Rectal smooth muscle tissue (tissue), 1 donor: ENCODE measurements around the gene TIMM44.
"Not testable (repeated sequence)": the region's sequence is repeated elsewhere in the genome, so short reads cannot be mapped to it uniquely, and the experiment has no call there.

Experiments used
- H3K27ac ChIP-seq: one replicate; pipeline ENCODE4 v1.7.0; 2013; ENCODE audit warnings: low read depth, low read length, inconsistent platforms
- H3K27me3 ChIP-seq: one replicate; pipeline ENCODE4 v1.7.0; 2013; ENCODE audit warnings: low read length; ENCODE audit not compliant: control insufficient read depth, insufficient read depth
- H3K36me3 ChIP-seq: one replicate; pipeline ENCODE4 v1.7.0; 2013; ENCODE audit warnings: low read length; ENCODE audit not compliant: control insufficient read depth, insufficient read depth
- H3K4me1 ChIP-seq: one replicate; pipeline ENCODE4 v1.7.0; 2013; ENCODE audit warnings: low read length; ENCODE audit not compliant: control insufficient read depth, insufficient read depth
- H3K4me3 ChIP-seq: one replicate; pipeline ENCODE4 v1.7.0; 2013; ENCODE audit warnings: low read length
- H3K9ac ChIP-seq: one replicate; pipeline ENCODE4 v1.7.0; 2013; ENCODE audit warnings: low read length

Gene TIMM44

GRCh38 chr19:7933411-7933810, 10.1 kb downstream of the TIMM44 start:
- no peak overlapping the region for H3K4me3 ChIP-seq
- H3K27ac ChIP-seq, result no peak overlapping the region
- H3K27me3 ChIP-seq, result no peaks in the 10 kb centered on the region
- H3K9ac ChIP-seq, result no peak overlapping the region
- peaks cover 29% of the 10 kb centered on the region for H3K36me3 ChIP-seq
- peaks cover 29% of the 10 kb centered on the region for H3K4me1 ChIP-seq

GRCh38 chr19:7932930-7933300, 10.6 kb downstream of the TIMM44 start:
- no peak overlapping the region for H3K4me3 ChIP-seq
- H3K4me1 ChIP-seq, result peaks cover 34% of the 10 kb centered on the region
- H3K36me3 ChIP-seq, result peaks cover 28% of the 10 kb centered on the region
- H3K27me3 ChIP-seq, result no peaks in the 10 kb centered on the region
- no peak overlapping the region for H3K27ac ChIP-seq
- H3K9ac ChIP-seq, result no peak overlapping the region

DNA sequence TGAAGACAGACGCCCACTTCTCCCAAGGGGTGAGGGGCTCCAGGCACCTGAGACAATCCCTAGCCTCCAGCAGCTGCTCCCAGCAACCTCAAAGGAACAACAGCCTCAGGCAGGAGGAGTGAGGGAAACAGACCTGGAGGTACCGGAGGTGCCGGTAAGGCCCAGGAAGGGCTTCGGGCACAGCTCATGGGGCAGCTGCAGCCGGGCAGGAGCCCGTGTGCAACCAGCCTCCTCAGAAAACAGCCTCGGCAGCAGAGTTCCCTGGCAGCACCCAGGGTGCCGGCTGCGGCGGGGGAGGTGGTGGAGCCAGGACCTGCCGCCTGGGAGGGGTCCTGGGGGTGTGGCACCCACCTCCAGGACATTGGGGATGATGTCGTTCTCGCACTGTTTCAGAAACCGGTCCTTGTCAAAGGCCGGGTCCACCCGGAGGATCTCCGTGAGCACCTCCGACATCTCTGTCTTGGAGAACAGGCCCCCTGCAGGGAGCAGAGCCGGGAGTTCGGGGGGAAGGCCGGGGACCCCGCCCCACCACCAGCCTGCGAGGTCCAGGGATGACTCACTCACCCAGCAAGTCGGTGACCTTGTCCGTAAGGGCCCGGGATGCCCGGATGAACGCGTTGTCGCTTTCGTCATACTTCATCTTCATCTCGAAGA, 11.1 kb downstream of the TIMM44 start:
- peaks cover 28% of the 10 kb centered on the region for H3K36me3 ChIP-seq
- H3K27ac ChIP-seq, result peak overlapping the region; percentile 88
- peaks cover 39% of the 10 kb centered on the region for H3K4me1 ChIP-seq
- H3K27me3 ChIP-seq, result no peaks in the 10 kb centered on the region
- no peak overlapping the region for H3K4me3 ChIP-seq
- no peak overlapping the region for H3K9ac ChIP-seq

DNA sequence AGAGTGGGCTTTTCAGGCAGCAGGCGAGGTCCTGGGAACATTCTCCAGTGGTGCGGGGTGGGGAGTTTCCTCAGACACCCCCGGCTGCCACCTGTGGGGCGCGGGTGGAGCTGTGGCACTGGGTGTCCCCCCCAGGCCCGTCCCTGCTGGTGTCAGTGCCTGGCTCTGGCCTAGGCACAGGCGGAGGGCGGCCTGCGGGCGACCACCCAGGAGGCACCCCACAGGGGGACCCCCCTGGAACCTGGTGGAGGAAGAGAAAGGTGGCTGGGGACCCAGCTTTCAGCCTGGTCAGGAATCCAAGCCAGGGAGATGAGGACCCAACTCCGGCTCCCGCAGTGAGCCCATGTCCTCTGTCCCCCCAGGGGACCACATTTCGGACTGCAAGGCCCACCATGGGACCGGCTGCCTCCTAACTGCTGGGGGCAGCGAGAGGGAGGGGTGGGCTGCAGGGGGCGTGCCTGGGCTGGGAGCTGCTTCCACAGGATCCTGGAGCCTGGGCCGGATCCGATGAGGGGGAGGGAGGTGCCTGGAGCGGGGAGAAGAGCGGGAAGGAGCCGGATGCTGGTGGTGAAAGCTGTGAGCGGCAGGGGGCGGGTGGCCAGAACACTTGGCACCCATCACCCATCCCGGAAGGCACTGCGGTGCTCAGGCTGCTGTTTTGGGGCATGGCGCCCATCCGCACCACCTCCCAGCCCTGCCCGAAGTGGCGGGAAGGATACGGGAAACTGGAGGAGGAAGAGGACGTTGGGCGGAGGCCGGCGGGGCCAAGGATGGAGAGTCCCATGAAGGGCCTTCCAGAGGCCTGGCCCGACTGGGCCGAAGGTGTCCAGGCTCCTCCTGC, 12.0 kb downstream of the TIMM44 start:
- Histone ChIP-seq H3K4me1 (peaks cover 49% of the 10 kb centered on the region), H3K4me3 (no peak overlapping the region), H3K9ac (no peak overlapping the region), H3K27me3 (no peaks in the 10 kb centered on the region), H3K27ac (peak overlapping the region; percentile 88), H3K36me3 (peaks cover 26% of the 10 kb centered on the region)

- peaks cover 52% of the 10 kb centered on the region for H3K4me1 ChIP-seq
- H3K27me3 ChIP-seq, result no peaks in the 10 kb centered on the region
- H3K9ac ChIP-seq, result no peak overlapping the region
- peak overlapping the region; percentile 88 for H3K27ac ChIP-seq
- peaks cover 24% of the 10 kb centered on the region for H3K36me3 ChIP-seq
- no peak overlapping the region for H3K4me3 ChIP-seq
These were observed 12.7 kb downstream of the TIMM44 start for GRCh38 chr19:7930765-7931164.

- Histone ChIP-seq H3K4me1 (peaks cover 52% of the 10 kb centered on the region), H3K36me3 (peaks cover 20% of the 10 kb centered on the region), H3K27ac (peak overlapping the region; percentile 88)
- not testable (repeated sequence) for H3K27me3 ChIP-seq, H3K9ac ChIP-seq, H3K4me3 ChIP-seq
These were observed 13.4 kb downstream of the TIMM44 start for GRCh38 chr19:7930030-7930429.

DNA sequence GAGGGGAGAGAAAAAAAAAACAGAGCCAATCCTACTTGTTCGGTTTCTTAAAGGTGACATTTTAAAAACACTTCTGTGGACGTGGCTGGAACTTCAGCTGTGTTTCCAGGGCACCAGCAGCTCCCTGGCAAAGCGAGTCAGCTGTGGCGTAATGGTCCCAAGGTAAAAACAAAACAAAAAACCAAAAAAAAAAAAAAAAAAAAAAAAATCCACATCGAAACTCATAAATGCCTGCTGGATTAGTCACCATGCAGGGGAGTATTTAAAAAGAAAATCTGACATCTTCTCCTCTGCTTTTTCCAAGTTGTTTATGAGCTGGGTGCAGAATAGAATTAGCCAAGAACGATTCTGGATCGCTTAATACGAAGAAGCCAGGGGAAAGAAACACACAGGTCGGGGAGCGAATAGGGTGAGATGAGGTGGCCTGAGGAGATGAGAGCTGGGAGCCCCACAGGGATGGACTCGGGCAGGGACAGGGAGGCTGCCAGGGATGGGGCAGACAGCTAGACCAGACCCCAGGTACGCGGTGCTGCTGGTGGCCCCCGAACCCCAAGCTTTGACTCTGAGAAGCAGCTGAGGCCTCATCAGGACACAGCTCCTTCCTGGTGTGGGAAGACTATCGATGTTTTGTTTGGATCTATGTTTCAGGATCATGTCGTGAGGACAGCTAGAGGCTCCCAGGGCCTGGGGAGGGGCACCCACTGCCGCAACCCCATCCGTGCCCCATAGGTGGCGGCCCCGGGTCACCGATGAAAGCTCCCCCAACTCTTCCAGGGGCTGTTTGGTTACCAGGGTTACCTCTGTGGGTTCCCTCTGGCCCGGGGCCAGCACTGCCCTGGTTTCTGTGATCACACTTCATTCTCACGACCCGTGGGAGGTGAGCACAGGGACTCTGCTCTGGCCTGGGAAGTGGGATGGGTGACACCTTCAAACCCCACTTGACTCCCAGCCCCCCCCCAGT, 14.4 kb downstream of the TIMM44 start:
- Histone ChIP-seq H3K27me3 (no peaks in the 10 kb centered on the region), H3K4me1 (peaks cover 55% of the 10 kb centered on the region), H3K36me3 (peaks cover 14% of the 10 kb centered on the region), H3K4me3 (peak overlapping the region; percentile 32), H3K9ac (peak overlapping the region; percentile 56), H3K27ac (peak overlapping the region; percentile 99)

DNA sequence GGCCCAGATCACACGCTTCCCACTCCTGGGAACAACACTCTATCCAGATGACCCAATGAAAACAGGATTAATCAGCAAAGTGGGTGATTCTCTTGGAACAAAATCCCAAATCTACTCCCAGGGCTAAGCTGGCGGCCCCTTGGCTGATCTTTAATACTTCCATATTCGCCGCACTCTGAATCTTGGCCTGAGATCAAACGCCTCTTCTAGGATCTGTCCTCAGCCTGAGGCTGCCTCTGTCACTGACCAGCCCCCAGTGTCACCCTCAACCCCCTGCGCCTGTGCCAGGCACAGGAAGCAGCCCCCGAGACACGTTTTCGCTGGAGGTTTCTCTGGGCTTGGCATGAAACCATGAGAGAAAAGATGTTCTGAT, 15.1 kb downstream of the TIMM44 start:
- Histone ChIP-seq H3K4me3 (no peak overlapping the region), H3K27ac (peak overlapping the region; percentile 99), H3K36me3 (peaks cover 13% of the 10 kb centered on the region), H3K4me1 (peaks cover 61% of the 10 kb centered on the region), H3K9ac (no peak overlapping the region), H3K27me3 (no peaks in the 10 kb centered on the region)

DNA sequence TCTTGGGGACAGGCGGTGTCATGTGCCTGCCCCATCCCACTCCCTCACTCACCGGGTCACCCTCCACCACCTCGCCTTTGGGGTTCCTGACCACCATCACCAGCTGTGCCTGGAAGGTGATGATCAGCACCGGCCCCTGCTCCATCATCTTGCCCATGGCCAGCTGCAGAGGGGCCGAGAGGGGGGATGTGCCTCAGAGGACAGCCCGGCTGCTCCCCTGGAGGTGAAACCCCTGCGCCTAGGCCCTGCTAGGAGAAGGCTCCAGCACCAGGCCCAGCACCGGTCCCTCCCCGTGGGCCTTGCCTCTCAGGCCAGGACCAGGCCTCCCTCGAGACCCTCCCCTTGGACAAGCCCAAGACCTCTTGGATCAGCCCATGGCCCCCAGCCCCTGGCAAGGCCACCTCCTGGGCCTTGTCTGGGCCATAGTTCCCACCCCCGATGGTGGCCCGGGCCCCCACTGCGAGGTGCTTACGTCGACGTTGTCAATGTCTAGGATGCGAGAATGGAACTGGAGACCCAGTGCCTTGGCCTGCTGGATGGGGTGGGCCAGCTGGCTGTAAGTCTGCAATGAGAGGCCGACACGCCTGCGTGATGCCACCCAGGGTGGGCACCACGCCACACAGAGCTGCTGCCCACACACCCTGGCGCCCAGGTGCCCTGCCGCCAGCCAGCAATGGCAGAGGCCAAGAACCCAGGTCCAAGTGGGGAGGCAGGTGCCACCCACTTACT, 15.7 kb downstream of the TIMM44 start:
- Histone ChIP-seq H3K27ac (peak overlapping the region; percentile 99), H3K27me3 (no peaks in the 10 kb centered on the region), H3K9ac (no peak overlapping the region), H3K36me3 (peaks cover 11% of the 10 kb centered on the region), H3K4me3 (no peak overlapping the region), H3K4me1 (peaks cover 66% of the 10 kb centered on the region)

- Histone ChIP-seq H3K27me3 (no peaks in the 10 kb centered on the region), H3K4me3 (peak overlapping the region; percentile 68), H3K27ac (peak overlapping the region; percentile 99), H3K36me3 (peaks cover 10% of the 10 kb centered on the region), H3K9ac (no peak overlapping the region), H3K4me1 (peaks cover 70% of the 10 kb centered on the region)
These were observed 16.5 kb downstream of the TIMM44 start for GRCh38 chr19:7926727-7927604.

- Histone ChIP-seq H3K27ac (peak within 1 kb of the TSS; percentile 99), H3K4me1 (peaks cover 71% of the 10 kb centered on the region), H3K27me3 (no peaks in the 10 kb centered on the region), H3K36me3 (peaks cover 10% of the 10 kb centered on the region), H3K9ac (no peak within 1 kb of the TSS), H3K4me3 (peak within 1 kb of the TSS; percentile 68)
These were observed 17.3 kb downstream of the TIMM44 start, which contains the start of gene CTXN1 for GRCh38 chr19:7926021-7926726. Gene CTXN1 (minus strand): TSS chr19:7926135. CDS start chr19:7925538, 597 bp downstream.
